ENCODE results near the gene CACNG4. TPM values are rescaled to one million over a fixed set of nuclear protein-coding genes. Genes with fewer than 3 reads are reported as not detected.

The CACNG4 gene
- total RNA-seq, 1 donor from 2014 or later: not detected

- intact Hi-C loops (cut with micrococcal nuclease): no loop called here
Observed at GRCh38 chr17:66944351-66945146, 20.0 kb upstream of the CACNG4 start.

GRCh38 chr17:66945147-66945835, 19.2 kb upstream of the CACNG4 start:
- intact Hi-C loops (cut with micrococcal nuclease): no loop called here

GRCh38 chr17:66946251-66946650, 18.3 kb upstream of the CACNG4 start:
- intact Hi-C loops (cut with micrococcal nuclease): no loop called here

- intact Hi-C loops (cut with micrococcal nuclease): no loop called here
Observed at GRCh38 chr17:66947311-66947710, 17.2 kb upstream of the CACNG4 start.

- intact Hi-C loops (cut with micrococcal nuclease): no loop called here
Observed at GRCh38 chr17:66948061-66948750, 16.3 kb upstream of the CACNG4 start.

- intact Hi-C loops (cut with micrococcal nuclease): no loop called here
Observed at GRCh38 chr17:66949501-66949900, 15.0 kb upstream of the CACNG4 start.

GRCh38 chr17:66950325-66950724, 14.2 kb upstream of the CACNG4 start:
- intact Hi-C loops (cut with micrococcal nuclease): no loop called here

GRCh38 chr17:66950886-66951604, 13.5 kb upstream of the CACNG4 start:
- intact Hi-C loops (cut with micrococcal nuclease): no loop called here

GRCh38 chr17:66951605-66951953, 12.9 kb upstream of the CACNG4 start:
- intact Hi-C loops (cut with micrococcal nuclease): no loop called here

GRCh38 chr17:66952031-66952524, 12.4 kb upstream of the CACNG4 start:
- intact Hi-C loops (cut with micrococcal nuclease): no loop called here

GRCh38 chr17:66952681-66953629, 11.6 kb upstream of the CACNG4 start:
- intact Hi-C loops (cut with micrococcal nuclease): no loop called here

- intact Hi-C loops (cut with micrococcal nuclease): no loop called here
Observed at GRCh38 chr17:66953630-66954020, 10.9 kb upstream of the CACNG4 start.

- intact Hi-C loops (cut with micrococcal nuclease): no loop called here
Observed at GRCh38 chr17:66954632-66955031, 9.9 kb upstream of the CACNG4 start.

- intact Hi-C loops (cut with micrococcal nuclease): no loop called here
Observed at GRCh38 chr17:66955821-66956220, 8.7 kb upstream of the CACNG4 start.

- intact Hi-C loops (cut with micrococcal nuclease): no loop called here
Observed at GRCh38 chr17:66956941-66957340, 7.6 kb upstream of the CACNG4 start.

- intact Hi-C loops (cut with micrococcal nuclease): no loop called here
Observed at GRCh38 chr17:66957343-66957742, 7.2 kb upstream of the CACNG4 start.

- intact Hi-C loops (cut with micrococcal nuclease): no loop called here
Observed at GRCh38 chr17:66957951-66958579, 6.4 kb upstream of the CACNG4 start.

GRCh38 chr17:66959641-66960375, 4.7 kb upstream of the CACNG4 start:
- intact Hi-C loops (cut with micrococcal nuclease): no loop called here

GRCh38 chr17:66960613-66961012, 3.9 kb upstream of the CACNG4 start:
- intact Hi-C loops (cut with micrococcal nuclease): no loop called here

Measured in T-helper 1 cell treated with Interleukin-12 subunit alpha and Interleukin-12 subunit beta and Interleukin-4 antibody, amounts not matched to agents 30 ng/mL and 1 ng/mL, for 36 hours (primary cell).